K562 (cell line): ENCODE results near the gene SMIM12. TPM values are rescaled to one million over a fixed set of nuclear protein-coding genes. Genes with fewer than 3 reads are reported as not detected.

ENCODE experiments used
- ATAC-seq: fragments of 200-7000 bp; cut with Tn5 transposase; 3 replicates; pipeline ENCODE4 v1.9.1; 2020; ENCODE audit warnings: moderate library complexity
- BruUV-seq: library from RNA; stranded (reverse); fragments of 400-500 nt; replicated peaks from 2 replicates; lab custom pipeline; 2021; lab: Mats Ljungman, UMichigan
- CTCF ChIA-PET: fragments of 300-600 bp; formaldehyde crosslinking; extraction: SDS; loops from one replicate; lab custom pipeline; 2021; ENCODE audit warnings: low intra/inter-chr PET ratio; lab: Yijun Ruan, JAX
- POLR2A ChIA-PET: fragments of 300-600, 350-650 bp; sonication (Branson Sonifier 250); formaldehyde crosslinking; extraction: SDS; loops from one replicate; lab custom pipeline; 2021; ENCODE audit warnings: antibody characterized with exemption, inconsistent platforms; lab: Yijun Ruan, JAX
- DNase-seq, 4 experiments: peaks; one replicate each; pipeline versions ENCODE4 v3.0.0 to v3.0.0-alpha.2; 2011 to 2018; ENCODE audit warnings: low spot score in 3 of 4, mixed read lengths in 3 of 4; ENCODE audit errors: extremely low read depth in 1 of 4
- FAIRE-seq: peaks from 2 replicates; lab custom pipeline; 2011; peaks lifted over from hg19 to GRCh38; lab: Jason Lieb, UNC
- H2AFZ ChIP-seq: 2 replicates; pipeline ENCODE4 v1.6.0; 2011; ENCODE audit warnings: low read depth, low read length, control low read depth, inconsistent platforms
- H3K27ac ChIP-seq: fragments of 200-600 bp; 3 replicates; pipeline ENCODE4 v1.8.0; 2011; ENCODE audit warnings: low read depth, mild to moderate bottlenecking, control low read depth, inconsistent platforms, low read length, moderate library complexity, mixed read lengths; ENCODE audit errors: extremely low read depth
- H3K27me3 ChIP-seq, 2 experiments: fragments of 300-600 bp in 1 of 2; 2 replicates in 1 of 2; 3 replicates in 1 of 2; pipeline versions ENCODE4 v1.6.0 to v1.8.0; 2011; ENCODE audit warnings: inconsistent platforms in 2 of 2, low read length in 2 of 2, mild to moderate bottlenecking in 1 of 2, mixed read lengths in 1 of 2, moderate library complexity in 1 of 2; ENCODE audit not compliant: control insufficient read depth in 2 of 2, insufficient read depth in 2 of 2
- H3K36me3 ChIP-seq: fragments of 300-600 bp; 3 replicates; pipeline ENCODE4 v1.8.0; 2011; ENCODE audit warnings: mild to moderate bottlenecking, low read length, inconsistent platforms; ENCODE audit not compliant: control insufficient read depth, insufficient read depth
- H3K4me1 ChIP-seq, 2 experiments: fragments of 200-600 bp in 1 of 2; replicated peaks in 1 of 2; 2 replicates in 1 of 2; 3 replicates in 1 of 2; pipeline versions ENCODE4 v1.5.1 to v1.8.0; 2011; ENCODE audit warnings: inconsistent platforms in 2 of 2, low read length in 2 of 2, mild to moderate bottlenecking in 1 of 2, mixed read lengths in 1 of 2, moderate library complexity in 1 of 2; ENCODE audit not compliant: control insufficient read depth in 2 of 2, insufficient read depth in 2 of 2
- H3K4me2 ChIP-seq: 2 replicates; pipeline ENCODE4 v1.6.1; 2011; ENCODE audit warnings: low read length, control low read depth, inconsistent platforms, mixed read lengths; ENCODE audit not compliant: insufficient read depth
- H3K4me3 ChIP-seq: fragments of 200-600 bp; sonication (generic), shearing (Covaris generic); 2 replicates; pipeline ENCODE4 v1.5.1; 2016; ENCODE audit warnings: control low read depth, inconsistent platforms
- H3K79me2 ChIP-seq: fragments of 200-600 bp; 3 replicates; pipeline ENCODE4 v1.8.0; 2011; ENCODE audit warnings: low read length, inconsistent platforms; ENCODE audit not compliant: control insufficient read depth, insufficient read depth
- H3K9ac ChIP-seq, 2 experiments: 2 replicates each; pipeline versions ENCODE4 v1.6.0 to v1.6.1; 2011; ENCODE audit warnings: low read depth in 2 of 2, low read length in 2 of 2, control low read depth in 1 of 2, inconsistent platforms in 1 of 2, mild to moderate bottlenecking in 1 of 2, mixed read lengths in 1 of 2; ENCODE audit not compliant: insufficient read depth in 1 of 2
- H3K9me1 ChIP-seq: one replicate; pipeline ENCODE4 v1.6.0; 2011; ENCODE audit warnings: inconsistent platforms, mild to moderate bottlenecking, low read length, moderate library complexity; ENCODE audit not compliant: control insufficient read depth, insufficient read depth
- H3K9me3 ChIP-seq: replicated peaks from 2 replicates; pipeline ENCODE4 v1.5.1; 2011; ENCODE audit warnings: low read depth, low read length, inconsistent platforms; ENCODE audit not compliant: control insufficient read depth, insufficient read depth
- H4K20me1 ChIP-seq: replicated peaks from 2 replicates; pipeline ENCODE4 v1.6.1; 2011; ENCODE audit warnings: low read length, inconsistent platforms, mixed read lengths; ENCODE audit not compliant: control insufficient read depth, insufficient read depth
- BHLHE40 ChIP-seq: IDR thresholded peaks from 2 replicates; pipeline ENCODE4 v1.6.1; 2011; ENCODE audit warnings: low read length, improper control_type of control experiment
- CHD4 ChIP-seq: fragments of 200-600 bp; sonication (generic); IDR thresholded peaks from 3 replicates; pipeline ENCODE4 v1.6.1; 2012; ENCODE audit warnings: low read depth, mild to moderate bottlenecking, mixed read lengths, low read length, inconsistent platforms; ENCODE audit not compliant: insufficient read depth, insufficient replicate concordance, poor library complexity, severe bottlenecking
- CTCFL ChIP-seq: IDR thresholded peaks from 2 replicates; pipeline ENCODE4 v1.6.1; 2011; ENCODE audit warnings: borderline replicate concordance, low read depth, mild to moderate bottlenecking, moderate library complexity, low read length; ENCODE audit not compliant: insufficient read depth, poor library complexity, severe bottlenecking
- DMBX1 ChIP-seq: fragments of 250-450 bp; sonication (Bioruptor Pico); IDR thresholded peaks from 2 replicates; pipeline ENCODE4 v1.8.0; 2022; ENCODE audit warnings: inconsistent platforms, mild to moderate bottlenecking, moderate library complexity, borderline replicate concordance
- ELK1 ChIP-seq: sonication (generic); formaldehyde crosslinking; IDR thresholded peaks from 2 replicates; pipeline ENCODE4 v1.8.1; 2022; ENCODE audit warnings: missing genetic modification reagents
- JUN ChIP-seq, 2 experiments: sonication (generic) in 1 of 2; formaldehyde crosslinking in 1 of 2; IDR thresholded peaks; 2 replicates each; pipeline versions ENCODE4 v1.6.1 to v1.8.0; 2012 to 2022; ENCODE audit warnings: borderline replicate concordance in 2 of 2, mild to moderate bottlenecking in 2 of 2, improper control_type of control experiment in 1 of 2, low read depth in 1 of 2, low read length in 1 of 2, missing genetic modification reagents in 1 of 2
- NCOA6 ChIP-seq: fragments of 450-650 bp; IDR thresholded peaks from 2 replicates; pipeline ENCODE4 v1.6.1; 2017; ENCODE audit warnings: mild to moderate bottlenecking
- RBM14 ChIP-seq: fragments of 200-400 bp; formaldehyde crosslinking; IDR thresholded peaks from 2 replicates; pipeline ENCODE4 v1.6.1; 2018; ENCODE audit warnings: low read depth, mild to moderate bottlenecking, low read length, moderate library complexity, borderline replicate concordance; ENCODE audit not compliant: insufficient read depth
- WGBS: fragments of 100-300 bp; shearing (Covaris generic); methylation state at CpG from one replicate; pipeline ENCODE4 v1.1.6; 2016; ENCODE audit warnings: low coverage, mixed read lengths; ENCODE audit not compliant: insufficient coverage; ENCODE audit errors: missing lambda C conversion rate; 5-methylcytosine and 5-hydroxymethylcytosine counted together
- in situ Hi-C: fragments of 300-500 bp; cut with MboI; formaldehyde crosslinking; loops from 4 replicates; pipeline ENCODE4 v1.15.0; 2018; ENCODE audit warnings: inconsistent platforms, mixed read lengths
- intact Hi-C: fragments of 100-400 bp; cut with micrococcal nuclease; formaldehyde crosslinking; loops from 2 replicates; pipeline ENCODE4 v1.14.2; 2022
- polyA plus RNA-seq, 8 experiments: library from polyadenylated mRNA; depleted of rRNA in 4 of 8; stranded (reverse) in 5 of 8; unstranded in 3 of 8; fragments of >200 nt; fragmentation: Nextera tagmentation in 2 of 8; fragmentation: Illumina TruSeq in 1 of 8; extraction: Ambion mirVana in 2 of 8; extraction: Trizol in 1 of 8; gene quantifications; 2 replicates each; pipeline versions ENCODE4 v1.2.1 to v1.2.3, GENCODE V29; 2011 to 2014; ENCODE audit warnings: inconsistent platforms in 1 of 8, missing spikeins in 1 of 8
- total RNA-seq, 7 experiments: library from RNA; depleted of rRNA in 6 of 7; stranded (reverse); fragments of >200 nt in 6 of 7; fragmentation: Illumina TruSeq in 2 of 7; extraction: Trizol in 2 of 7; gene quantifications; 2 replicates each; pipeline versions ENCODE4 v1.2.1 to v1.2.3, GENCODE V29; 2011 to 2021; ENCODE audit warnings: low replicate concordance in 1 of 7
- TF ChIP-seq, protein P1 (sequence below): fragments of 450-650 bp; IDR thresholded peaks from 2 replicates; pipeline ENCODE4 v1.6.1; 2017; ENCODE audit warnings: antibody characterized with exemption
- TF ChIP-seq, protein P2 (sequence below): IDR thresholded peaks from 3 replicates; pipeline ENCODE4 v1.6.1; 2011; ENCODE audit warnings: borderline replicate concordance, mild to moderate bottlenecking, moderate library complexity; ENCODE audit not compliant: insufficient read length; ENCODE audit errors: extremely low read depth

The SMIM12 gene
- total and polyA plus RNA-seq, 9 of the 15 experiments (the other 6 are each of a cell fraction or from before 2014, with no cell fraction given) = 51.7 to 112 (median 63.9) TPM

- ATAC-seq = peak; percentile 93
These were observed 26.1 kb upstream of the SMIM12 start for GRCh38 chr1:34885405-34886247.

More at GRCh38 chr1:34885405-34886247, 26.1 kb upstream of the SMIM12 start:
- Histone ChIP-seq H3K9me1 (no peaks in the 10 kb centered on the region), H4K20me1 (no peaks in the 10 kb centered on the region), H3K79me2 (no peaks in the 10 kb centered on the region), H3K27ac (no peak overlapping the region), H3K27me3 (peaks cover 33 to 43% of the 10 kb centered on the region in 2 experiments; a peak in 4 of 5 replicates), H3K4me2 (no peak overlapping the region), H3K4me3 (no peak overlapping the region), H3K9ac (no peak overlapping the region), H2AFZ (peak overlapping the region; percentile 49; the same call in 1 of the 2 replicates), H3K36me3 (no peaks in the 10 kb centered on the region), H3K4me1 (peaks cover 0 to 14% of the 10 kb centered on the region in 2 experiments; a peak in 2 of 5 replicates), H3K9me3 (no peaks in the 10 kb centered on the region)
- POLR2A ChIA-PET = interaction anchor here (1.2 to 1.5 kb wide), 2 partner anchors 16 to 17 kb away, joined by 4 read pairs; no protein-coding TSS in a partner anchor
- BruUV-seq = no TSS peak
- in situ Hi-C loops = no loop called here
- TF ChIP-seq DMBX1 (CRISPR knock-in tag) (no peak), JUN (IDR thresholded peaks at IDR 0.05; ENCODE audit: borderline replicate concordance, low read depth, low read length) (no peak), JUN (CRISPR knock-in tag; IDR thresholded peaks at IDR 0.05; ENCODE audit: borderline replicate concordance) (no peak), RBM14 (no peak), CTCFL (no peak), NCOA6 (peak; percentile 50; the same call in 1 of the 2 replicates), ELK1 (CRISPR knock-in tag) (no peak), BHLHE40 (0 out of 2 replicates have a peak, but pooled peaks have one; percentile 7), CHD4 (no peak)
- TF ChIP-seq, protein P1, sequence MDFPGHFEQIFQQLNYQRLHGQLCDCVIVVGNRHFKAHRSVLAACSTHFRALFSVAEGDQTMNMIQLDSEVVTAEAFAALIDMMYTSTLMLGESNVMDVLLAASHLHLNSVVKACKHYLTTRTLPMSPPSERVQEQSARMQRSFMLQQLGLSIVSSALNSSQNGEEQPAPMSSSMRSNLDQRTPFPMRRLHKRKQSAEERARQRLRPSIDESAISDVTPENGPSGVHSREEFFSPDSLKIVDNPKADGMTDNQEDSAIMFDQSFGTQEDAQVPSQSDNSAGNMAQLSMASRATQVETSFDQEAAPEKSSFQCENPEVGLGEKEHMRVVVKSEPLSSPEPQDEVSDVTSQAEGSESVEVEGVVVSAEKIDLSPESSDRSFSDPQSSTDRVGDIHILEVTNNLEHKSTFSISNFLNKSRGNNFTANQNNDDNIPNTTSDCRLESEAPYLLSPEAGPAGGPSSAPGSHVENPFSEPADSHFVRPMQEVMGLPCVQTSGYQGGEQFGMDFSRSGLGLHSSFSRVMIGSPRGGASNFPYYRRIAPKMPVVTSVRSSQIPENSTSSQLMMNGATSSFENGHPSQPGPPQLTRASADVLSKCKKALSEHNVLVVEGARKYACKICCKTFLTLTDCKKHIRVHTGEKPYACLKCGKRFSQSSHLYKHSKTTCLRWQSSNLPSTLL = no peak
- TF ChIP-seq, protein P2, sequence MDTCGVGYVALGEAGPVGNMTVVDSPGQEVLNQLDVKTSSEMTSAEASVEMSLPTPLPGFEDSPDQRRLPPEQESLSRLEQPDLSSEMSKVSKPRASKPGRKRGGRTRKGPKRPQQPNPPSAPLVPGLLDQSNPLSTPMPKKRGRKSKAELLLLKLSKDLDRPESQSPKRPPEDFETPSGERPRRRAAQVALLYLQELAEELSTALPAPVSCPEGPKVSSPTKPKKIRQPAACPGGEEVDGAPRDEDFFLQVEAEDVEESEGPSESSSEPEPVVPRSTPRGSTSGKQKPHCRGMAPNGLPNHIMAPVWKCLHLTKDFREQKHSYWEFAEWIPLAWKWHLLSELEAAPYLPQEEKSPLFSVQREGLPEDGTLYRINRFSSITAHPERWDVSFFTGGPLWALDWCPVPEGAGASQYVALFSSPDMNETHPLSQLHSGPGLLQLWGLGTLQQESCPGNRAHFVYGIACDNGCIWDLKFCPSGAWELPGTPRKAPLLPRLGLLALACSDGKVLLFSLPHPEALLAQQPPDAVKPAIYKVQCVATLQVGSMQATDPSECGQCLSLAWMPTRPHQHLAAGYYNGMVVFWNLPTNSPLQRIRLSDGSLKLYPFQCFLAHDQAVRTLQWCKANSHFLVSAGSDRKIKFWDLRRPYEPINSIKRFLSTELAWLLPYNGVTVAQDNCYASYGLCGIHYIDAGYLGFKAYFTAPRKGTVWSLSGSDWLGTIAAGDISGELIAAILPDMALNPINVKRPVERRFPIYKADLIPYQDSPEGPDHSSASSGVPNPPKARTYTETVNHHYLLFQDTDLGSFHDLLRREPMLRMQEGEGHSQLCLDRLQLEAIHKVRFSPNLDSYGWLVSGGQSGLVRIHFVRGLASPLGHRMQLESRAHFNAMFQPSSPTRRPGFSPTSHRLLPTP = no peak
- FAIRE-seq (no peak), DNase-seq (peak; percentile 48 to 83 (median 73))
- intact Hi-C loops = no loop called here
- WGBS = 24% methylated on average over 62 of the region's 80 CpGs
- CTCF ChIA-PET = no interaction called here
